Measurements from ENCODE around the gene ARHGEF17. TPM values are rescaled to one million over a fixed set of nuclear protein-coding genes. Genes with fewer than 3 reads are reported as not detected.

The ARHGEF17 gene, protein sequence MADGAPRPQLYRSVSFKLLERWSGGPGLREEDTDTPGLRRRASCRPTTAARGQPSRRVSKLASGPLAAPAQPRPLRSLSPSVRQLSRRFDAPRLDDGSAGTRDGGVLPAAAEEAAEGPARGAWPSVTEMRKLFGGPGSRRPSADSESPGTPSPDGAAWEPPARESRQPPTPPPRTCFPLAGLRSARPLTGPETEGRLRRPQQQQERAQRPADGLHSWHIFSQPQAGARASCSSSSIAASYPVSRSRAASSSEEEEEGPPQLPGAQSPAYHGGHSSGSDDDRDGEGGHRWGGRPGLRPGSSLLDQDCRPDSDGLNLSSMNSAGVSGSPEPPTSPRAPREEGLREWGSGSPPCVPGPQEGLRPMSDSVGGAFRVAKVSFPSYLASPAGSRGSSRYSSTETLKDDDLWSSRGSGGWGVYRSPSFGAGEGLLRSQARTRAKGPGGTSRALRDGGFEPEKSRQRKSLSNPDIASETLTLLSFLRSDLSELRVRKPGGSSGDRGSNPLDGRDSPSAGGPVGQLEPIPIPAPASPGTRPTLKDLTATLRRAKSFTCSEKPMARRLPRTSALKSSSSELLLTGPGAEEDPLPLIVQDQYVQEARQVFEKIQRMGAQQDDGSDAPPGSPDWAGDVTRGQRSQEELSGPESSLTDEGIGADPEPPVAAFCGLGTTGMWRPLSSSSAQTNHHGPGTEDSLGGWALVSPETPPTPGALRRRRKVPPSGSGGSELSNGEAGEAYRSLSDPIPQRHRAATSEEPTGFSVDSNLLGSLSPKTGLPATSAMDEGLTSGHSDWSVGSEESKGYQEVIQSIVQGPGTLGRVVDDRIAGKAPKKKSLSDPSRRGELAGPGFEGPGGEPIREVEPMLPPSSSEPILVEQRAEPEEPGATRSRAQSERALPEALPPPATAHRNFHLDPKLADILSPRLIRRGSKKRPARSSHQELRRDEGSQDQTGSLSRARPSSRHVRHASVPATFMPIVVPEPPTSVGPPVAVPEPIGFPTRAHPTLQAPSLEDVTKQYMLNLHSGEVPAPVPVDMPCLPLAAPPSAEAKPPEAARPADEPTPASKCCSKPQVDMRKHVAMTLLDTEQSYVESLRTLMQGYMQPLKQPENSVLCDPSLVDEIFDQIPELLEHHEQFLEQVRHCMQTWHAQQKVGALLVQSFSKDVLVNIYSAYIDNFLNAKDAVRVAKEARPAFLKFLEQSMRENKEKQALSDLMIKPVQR (N-terminal part only)
- total RNA-seq = under 1 TPM in 1 of 2 experiments, not detected in 1; 0.19 TPM

GRCh38 chr11:73308003-73308960 lies at the start of gene ARHGEF17:
ARHGEF17 (plus strand) TSS chr11:73308276; CDS start chr11:73308639, 363 bp downstream.
- CTCF ChIA-PET = interaction anchor here (0.6 to 6.4 kb wide), 11 partner anchors 9 to 624 kb away, joined by 3 to 73 read pairs (median 8); no protein-coding TSS in a partner anchor
- H3K4me1 Mint-ChIP-seq (ENCODE audit: low read depth) = peaks cover 6% of the 10 kb centered on the region
- peak within 1 kb of the TSS; percentile 76 for H3K4me3 Mint-ChIP-seq
- no peaks in the 10 kb centered on the region for H3K9me3 Mint-ChIP-seq
- no peak within 1 kb of the TSS for H3K27ac Mint-ChIP-seq
- peaks cover 11% of the 10 kb centered on the region for H3K27me3 Mint-ChIP-seq (ENCODE audit: low read depth)
- intact Hi-C loops (cut with micrococcal nuclease) = no loop called here
- peak; percentile 32 for DNase-seq
- H3K36me3 Mint-ChIP-seq (ENCODE audit: low read depth) = no peaks in the 10 kb centered on the region

DNA sequence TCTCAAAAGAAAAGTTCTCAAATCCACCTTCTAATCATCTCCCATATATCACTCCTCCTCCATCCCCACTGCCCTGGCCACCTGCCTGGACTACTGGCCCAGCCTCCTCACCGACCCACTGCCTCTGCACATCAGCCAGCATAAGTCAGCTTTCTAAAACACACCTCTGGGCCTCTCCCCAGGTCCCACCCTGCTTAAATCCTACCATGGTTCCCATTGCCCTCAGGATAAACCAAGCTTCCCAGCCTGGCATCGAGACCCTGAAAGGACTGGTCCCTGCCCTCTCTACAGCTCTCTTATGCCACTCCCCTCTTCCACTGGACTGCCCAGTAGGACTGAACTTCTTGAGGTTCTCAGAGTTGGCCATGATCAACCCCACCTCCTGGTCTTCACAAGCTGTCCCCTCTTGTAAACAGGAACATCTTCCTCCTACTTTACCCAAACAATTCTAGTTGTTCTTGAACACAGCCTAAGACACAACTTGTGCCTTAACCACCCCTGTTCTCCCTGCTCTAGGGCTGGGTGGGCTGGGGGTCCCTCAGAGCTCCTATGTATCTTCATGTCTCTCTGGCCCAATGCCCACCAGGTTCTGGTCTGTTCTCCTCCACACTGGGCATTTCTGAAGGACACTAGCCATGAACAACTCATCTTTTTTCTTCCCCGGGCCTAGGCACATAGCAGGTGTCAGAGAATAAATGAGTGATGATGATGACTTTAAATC lies 48.5 kb upstream of the ARHGEF17 start:
- intact Hi-C loops (cut with micrococcal nuclease) = no loop called here
- Mint-ChIP-seq H3K9me3 (no peaks in the 10 kb centered on the region), H3K4me3 (no peak overlapping the region), H3K27me3 (ENCODE audit: low read depth) (peaks cover 15% of the 10 kb centered on the region), H3K36me3 (ENCODE audit: low read depth) (no peaks in the 10 kb centered on the region), H3K27ac (no peak overlapping the region), H3K4me1 (ENCODE audit: low read depth) (no peaks in the 10 kb centered on the region)
- DNase-seq = no peak
- CTCF ChIA-PET = no interaction called here

DNA sequence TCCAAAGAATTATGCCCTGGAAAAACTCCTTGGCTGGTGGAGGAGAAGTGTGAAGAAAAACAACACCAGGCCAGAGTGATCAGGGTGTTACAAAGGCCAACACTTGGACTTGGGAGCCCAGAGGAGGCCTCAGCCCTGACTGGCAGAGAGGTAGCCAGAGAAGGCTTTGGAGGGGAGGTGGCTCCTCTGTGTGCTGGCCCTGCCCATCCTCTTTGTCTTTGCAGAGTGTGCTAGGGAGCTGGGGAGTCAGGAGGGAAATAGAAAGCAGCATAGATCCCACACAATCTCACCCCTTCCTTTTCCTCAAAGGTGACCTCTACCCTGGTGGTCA lies 48.0 kb upstream of the ARHGEF17 start:
- Mint-ChIP-seq H3K4me3 (no peak overlapping the region), H3K27me3 (ENCODE audit: low read depth) (peaks cover 20% of the 10 kb centered on the region), H3K27ac (no peak overlapping the region), H3K36me3 (ENCODE audit: low read depth) (no peaks in the 10 kb centered on the region), H3K4me1 (ENCODE audit: low read depth) (no peaks in the 10 kb centered on the region), H3K9me3 (no peaks in the 10 kb centered on the region)
- intact Hi-C loops (cut with micrococcal nuclease) = no loop called here
- DNase-seq = no peak
- CTCF ChIA-PET = no interaction called here

DNA sequence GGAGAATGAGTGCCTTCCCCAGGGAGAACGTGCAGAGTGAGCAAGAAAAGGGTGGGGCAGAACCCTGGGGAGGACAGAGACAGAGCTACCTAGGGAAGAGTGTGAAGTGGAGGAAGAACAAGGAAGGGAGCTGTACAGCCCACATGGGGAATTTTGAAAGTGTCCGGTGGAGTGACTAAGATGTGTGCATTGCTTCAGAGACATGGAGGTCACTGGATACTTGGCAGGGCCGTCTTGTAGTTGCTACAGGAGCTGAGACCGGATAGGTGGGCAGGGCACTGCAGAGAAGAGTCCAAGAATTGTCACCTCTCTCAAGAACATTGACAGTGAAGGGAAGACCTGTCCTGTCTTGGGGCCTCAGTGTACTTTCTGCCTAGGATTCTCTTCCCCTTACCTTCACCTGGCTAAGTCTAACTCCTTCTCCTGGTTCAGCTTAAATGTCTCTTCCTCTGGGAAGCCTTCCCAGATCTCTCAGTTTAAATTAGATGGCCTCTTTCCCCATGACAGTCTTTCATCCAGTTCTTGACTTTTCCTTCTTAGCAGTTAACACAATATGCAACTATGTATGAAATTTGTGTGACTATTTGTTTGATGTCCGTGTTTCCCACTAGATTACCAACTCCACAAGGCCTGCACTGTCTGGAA lies 45.1 kb upstream of the ARHGEF17 start:
- Mint-ChIP-seq H3K9me3 (no peaks in the 10 kb centered on the region), H3K27me3 (ENCODE audit: low read depth) (peaks cover 27% of the 10 kb centered on the region), H3K27ac (no peak overlapping the region), H3K36me3 (ENCODE audit: low read depth) (no peaks in the 10 kb centered on the region), H3K4me3 (no peak overlapping the region), H3K4me1 (ENCODE audit: low read depth) (no peaks in the 10 kb centered on the region)
- DNase-seq = no peak
- CTCF ChIA-PET = interaction anchor here (1.3 to 1.4 kb wide), 3 partner anchors 14 to 36 kb away, joined by 3 to 5 read pairs (median 3); no protein-coding TSS in a partner anchor
- intact Hi-C loops (cut with micrococcal nuclease) = no loop called here

- no peak overlapping the region for H3K27ac Mint-ChIP-seq
- H3K4me1 Mint-ChIP-seq (ENCODE audit: low read depth) = no peaks in the 10 kb centered on the region
- no peaks in the 10 kb centered on the region for H3K9me3 Mint-ChIP-seq
- peaks cover 27% of the 10 kb centered on the region for H3K27me3 Mint-ChIP-seq (ENCODE audit: low read depth)
- no peak for DNase-seq
- intact Hi-C loops (cut with micrococcal nuclease) = no loop called here
- H3K36me3 Mint-ChIP-seq (ENCODE audit: low read depth) = no peaks in the 10 kb centered on the region
- CTCF ChIA-PET = interaction anchor here (0.9 to 1.4 kb wide), 3 partner anchors 15 to 34 kb away, joined by 3 to 5 read pairs (median 3); no protein-coding TSS in a partner anchor
- no peak overlapping the region for H3K4me3 Mint-ChIP-seq
Observed at GRCh38 chr11:73263640-73264039, 44.4 kb upstream of the ARHGEF17 start.

- Mint-ChIP-seq H3K4me3 (no peak overlapping the region), H3K4me1 (ENCODE audit: low read depth) (no peaks in the 10 kb centered on the region), H3K27ac (no peak overlapping the region), H3K36me3 (ENCODE audit: low read depth) (no peaks in the 10 kb centered on the region), H3K27me3 (ENCODE audit: low read depth) (peaks cover 27% of the 10 kb centered on the region), H3K9me3 (no peaks in the 10 kb centered on the region)
- no peak for DNase-seq
- intact Hi-C loops (cut with micrococcal nuclease) = no loop called here
- CTCF ChIA-PET = interaction anchor here (1.0 kb wide), 1 partner anchor 29 kb away, joined by 3 read pairs; no protein-coding TSS in a partner anchor
Observed at GRCh38 chr11:73265278-73265810, 42.7 kb upstream of the ARHGEF17 start.

DNA sequence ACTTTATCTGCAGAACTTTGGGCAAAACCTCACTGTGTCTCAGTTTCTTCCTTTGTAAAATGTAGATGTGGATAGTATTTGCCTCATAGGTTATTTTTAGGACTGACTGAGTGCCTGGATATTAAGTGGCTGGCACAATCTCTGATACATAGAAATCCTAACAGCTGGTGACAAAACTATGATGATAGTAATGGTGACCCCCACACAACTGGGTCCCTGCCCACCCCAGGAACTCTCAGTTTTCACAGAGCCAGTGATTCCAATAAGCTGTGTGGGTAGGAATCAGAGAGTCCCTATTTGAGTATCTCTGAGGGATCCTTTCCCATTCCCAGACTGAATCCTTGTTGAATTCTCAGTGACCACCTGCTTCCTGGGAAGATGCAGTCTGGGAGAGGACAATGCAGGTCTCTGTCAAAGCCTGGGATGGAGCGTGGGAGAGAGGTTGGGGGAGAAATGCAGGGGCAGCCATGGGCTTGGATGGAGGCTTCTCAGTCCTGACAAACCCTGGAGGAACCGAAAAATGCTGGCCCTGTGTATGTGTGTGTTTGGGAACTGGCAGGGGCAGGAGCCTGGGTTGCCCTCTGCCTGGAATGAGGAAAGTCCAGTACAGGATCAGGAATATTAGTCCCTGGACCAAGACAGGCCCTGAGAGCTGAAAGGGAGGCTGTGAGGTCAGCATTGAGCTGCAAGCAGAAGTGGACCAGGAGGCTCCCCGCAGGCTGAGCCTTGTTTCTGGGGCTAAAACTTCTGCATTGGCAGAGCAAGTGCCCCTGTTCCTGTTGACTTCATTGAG lies 42.0 kb upstream of the ARHGEF17 start:
- intact Hi-C loops (cut with micrococcal nuclease) = no loop called here
- CTCF ChIA-PET = interaction anchor here (1.0 kb wide), 1 partner anchor 29 kb away, joined by 3 read pairs; no protein-coding TSS in a partner anchor
- Mint-ChIP-seq H3K4me3 (no peak overlapping the region), H3K9me3 (no peaks in the 10 kb centered on the region), H3K27me3 (ENCODE audit: low read depth) (peaks cover 27% of the 10 kb centered on the region), H3K27ac (no peak overlapping the region), H3K4me1 (ENCODE audit: low read depth) (no peaks in the 10 kb centered on the region), H3K36me3 (ENCODE audit: low read depth) (no peaks in the 10 kb centered on the region)
- no peak for DNase-seq

DNA sequence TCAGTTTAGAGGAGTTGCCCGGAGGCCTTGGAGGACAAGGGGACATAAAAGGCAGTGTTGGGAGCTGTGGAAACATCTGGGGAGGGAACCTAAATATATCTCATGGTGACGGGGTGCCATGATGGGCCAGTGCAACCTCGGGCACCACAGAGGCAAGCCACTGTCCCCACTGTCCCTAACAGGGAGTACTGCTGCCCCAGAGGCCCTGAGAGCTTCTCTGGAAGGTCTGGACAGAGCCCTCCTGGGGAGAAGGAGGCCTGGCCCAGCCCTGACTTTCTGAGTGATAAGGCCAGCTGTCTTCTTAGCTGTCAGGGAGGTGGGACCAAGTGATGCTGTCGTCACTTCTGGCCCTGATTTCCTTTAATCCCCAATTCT lies 41.4 kb upstream of the ARHGEF17 start:
- intact Hi-C loops (cut with micrococcal nuclease) = no loop called here
- Mint-ChIP-seq H3K9me3 (no peaks in the 10 kb centered on the region), H3K36me3 (ENCODE audit: low read depth) (no peaks in the 10 kb centered on the region), H3K27me3 (ENCODE audit: low read depth) (peaks cover 27% of the 10 kb centered on the region), H3K27ac (no peak overlapping the region), H3K4me1 (ENCODE audit: low read depth) (no peaks in the 10 kb centered on the region), H3K4me3 (no peak overlapping the region)
- CTCF ChIA-PET = no interaction called here
- DNase-seq = no peak

DNA sequence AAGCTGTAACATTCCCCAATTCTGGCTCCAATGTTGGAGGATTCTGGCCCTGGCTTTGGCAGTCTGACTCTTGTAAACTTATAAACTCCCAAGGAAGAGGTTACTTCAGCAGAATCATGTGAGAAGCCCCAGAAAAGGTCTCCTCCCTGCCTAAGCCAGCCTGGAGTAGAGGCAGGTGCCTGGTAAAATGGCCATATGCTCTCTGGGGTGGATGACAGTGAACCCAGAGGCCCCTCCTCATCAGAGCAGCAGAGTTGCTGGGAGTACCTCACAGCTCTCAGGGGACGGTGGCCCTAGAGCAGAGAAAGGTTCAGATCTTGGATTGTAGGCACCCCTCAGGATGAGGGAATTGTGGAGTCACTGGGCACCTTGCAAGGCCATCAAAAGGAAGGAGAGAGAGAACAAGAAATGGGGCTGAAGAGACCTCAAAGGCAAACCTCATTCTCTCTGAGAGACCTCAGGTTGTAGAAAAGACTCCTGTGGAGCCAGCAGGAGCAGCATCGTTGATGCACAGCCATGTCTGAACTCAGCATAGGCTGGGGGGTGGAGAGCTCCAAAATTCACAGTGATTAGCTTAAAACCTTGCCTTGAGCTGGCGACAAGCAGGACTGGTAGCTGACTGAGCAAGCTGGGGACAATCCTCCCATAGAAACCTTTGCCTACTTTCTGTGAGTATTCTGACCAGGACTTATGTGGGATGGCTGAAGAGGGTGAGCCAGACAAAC lies 40.8 kb upstream of the ARHGEF17 start:
- DNase-seq = no peak
- no peaks in the 10 kb centered on the region for H3K36me3 Mint-ChIP-seq (ENCODE audit: low read depth)
- H3K27me3 Mint-ChIP-seq (ENCODE audit: low read depth) = peaks cover 24% of the 10 kb centered on the region
- no peak overlapping the region for H3K27ac Mint-ChIP-seq
- no peaks in the 10 kb centered on the region for H3K4me1 Mint-ChIP-seq (ENCODE audit: low read depth)
- intact Hi-C loops (cut with micrococcal nuclease) = no loop called here
- H3K4me3 Mint-ChIP-seq = no peak overlapping the region
- CTCF ChIA-PET = interaction anchor here (0.8 kb wide), 1 partner anchor 22 kb away, joined by 3 read pairs; no protein-coding TSS in a partner anchor
- no peaks in the 10 kb centered on the region for H3K9me3 Mint-ChIP-seq
